Measurements from ENCODE around the gene RARG. TPM values are rescaled to one million over a fixed set of nuclear protein-coding genes. Genes with fewer than 3 reads are reported as not detected.
A peak's percentile ranks its signal among the peaks of the same experiment; 100 is the strongest.

The RARG gene
- total RNA-seq, 1 donor from 2014 or later, result 0.27 TPM

- TF ChIP-seq, protein P1, sequence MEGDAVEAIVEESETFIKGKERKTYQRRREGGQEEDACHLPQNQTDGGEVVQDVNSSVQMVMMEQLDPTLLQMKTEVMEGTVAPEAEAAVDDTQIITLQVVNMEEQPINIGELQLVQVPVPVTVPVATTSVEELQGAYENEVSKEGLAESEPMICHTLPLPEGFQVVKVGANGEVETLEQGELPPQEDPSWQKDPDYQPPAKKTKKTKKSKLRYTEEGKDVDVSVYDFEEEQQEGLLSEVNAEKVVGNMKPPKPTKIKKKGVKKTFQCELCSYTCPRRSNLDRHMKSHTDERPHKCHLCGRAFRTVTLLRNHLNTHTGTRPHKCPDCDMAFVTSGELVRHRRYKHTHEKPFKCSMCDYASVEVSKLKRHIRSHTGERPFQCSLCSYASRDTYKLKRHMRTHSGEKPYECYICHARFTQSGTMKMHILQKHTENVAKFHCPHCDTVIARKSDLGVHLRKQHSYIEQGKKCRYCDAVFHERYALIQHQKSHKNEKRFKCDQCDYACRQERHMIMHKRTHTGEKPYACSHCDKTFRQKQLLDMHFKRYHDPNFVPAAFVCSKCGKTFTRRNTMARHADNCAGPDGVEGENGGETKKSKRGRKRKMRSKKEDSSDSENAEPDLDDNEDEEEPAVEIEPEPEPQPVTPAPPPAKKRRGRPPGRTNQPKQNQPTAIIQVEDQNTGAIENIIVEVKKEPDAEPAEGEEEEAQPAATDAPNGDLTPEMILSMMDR (IDR thresholded peaks at IDR 0.05; ENCODE audit: partially characterized antibody, unreplicated experiment), result no peak
- no peaks in the 10 kb centered on the region for H3K9me3 Mint-ChIP-seq (ENCODE audit: unreplicated experiment)
- H3K4me3 Mint-ChIP-seq (ENCODE audit: unreplicated experiment), result peak overlapping the region; percentile 0
- H3K36me3 Mint-ChIP-seq (ENCODE audit: unreplicated experiment), result peaks cover 5% of the 10 kb centered on the region
- H3K27ac Mint-ChIP-seq (ENCODE audit: unreplicated experiment), result no peak overlapping the region
- no peaks in the 10 kb centered on the region for H3K4me1 Mint-ChIP-seq (ENCODE audit: low read depth, unreplicated experiment)
- H3K27me3 Mint-ChIP-seq (ENCODE audit: unreplicated experiment), result peaks cover 6% of the 10 kb centered on the region
- DNase-seq, result no peak
Measured at GRCh38 chr12:53239643-53240258, 7.7 kb upstream of the RARG start.

DNA sequence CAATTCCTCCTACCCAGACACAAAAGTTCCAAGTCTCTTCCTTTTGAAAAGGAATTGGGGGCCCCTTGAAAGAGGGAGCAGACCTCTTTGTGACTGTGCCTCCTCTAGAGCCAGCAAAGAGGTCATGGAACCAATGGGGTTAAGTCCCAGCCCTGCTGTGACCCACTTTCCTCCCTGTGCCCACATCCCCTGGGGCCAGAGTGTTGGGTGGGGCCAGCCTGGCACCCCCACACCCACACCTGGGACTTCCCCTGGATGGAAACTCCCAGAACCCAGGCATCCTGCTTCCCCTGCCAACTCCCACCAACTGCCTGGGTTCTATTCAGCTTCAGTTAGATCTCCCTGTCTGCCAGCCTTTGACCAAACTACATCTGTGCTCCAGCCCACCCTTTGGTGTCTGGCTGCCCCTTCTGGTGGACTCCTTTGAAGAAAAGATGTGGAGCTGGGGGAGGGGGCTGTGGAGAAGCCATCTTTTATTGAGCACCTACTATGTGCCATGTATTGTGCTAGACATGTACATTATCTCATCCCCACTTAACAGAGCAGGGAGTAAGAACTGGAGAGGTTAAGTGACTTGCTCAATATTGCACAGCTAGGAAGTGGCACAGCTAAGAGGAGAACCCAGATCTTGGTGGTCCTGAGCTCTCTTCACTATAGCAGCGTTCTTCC is 4.6 kb upstream of the RARG start:
- Mint-ChIP-seq H3K4me3 (ENCODE audit: unreplicated experiment) (no peak overlapping the region), H3K9me3 (ENCODE audit: unreplicated experiment) (no peaks in the 10 kb centered on the region), H3K27me3 (ENCODE audit: unreplicated experiment) (peaks cover 7% of the 10 kb centered on the region), H3K4me1 (ENCODE audit: low read depth, unreplicated experiment) (peaks cover 20% of the 10 kb centered on the region), H3K27ac (ENCODE audit: unreplicated experiment) (no peak overlapping the region), H3K36me3 (ENCODE audit: unreplicated experiment) (no peaks in the 10 kb centered on the region)
- TF ChIP-seq, protein P1 (IDR thresholded peaks at IDR 0.05; ENCODE audit: partially characterized antibody, unreplicated experiment), result no peak
- no peak for DNase-seq

DNA sequence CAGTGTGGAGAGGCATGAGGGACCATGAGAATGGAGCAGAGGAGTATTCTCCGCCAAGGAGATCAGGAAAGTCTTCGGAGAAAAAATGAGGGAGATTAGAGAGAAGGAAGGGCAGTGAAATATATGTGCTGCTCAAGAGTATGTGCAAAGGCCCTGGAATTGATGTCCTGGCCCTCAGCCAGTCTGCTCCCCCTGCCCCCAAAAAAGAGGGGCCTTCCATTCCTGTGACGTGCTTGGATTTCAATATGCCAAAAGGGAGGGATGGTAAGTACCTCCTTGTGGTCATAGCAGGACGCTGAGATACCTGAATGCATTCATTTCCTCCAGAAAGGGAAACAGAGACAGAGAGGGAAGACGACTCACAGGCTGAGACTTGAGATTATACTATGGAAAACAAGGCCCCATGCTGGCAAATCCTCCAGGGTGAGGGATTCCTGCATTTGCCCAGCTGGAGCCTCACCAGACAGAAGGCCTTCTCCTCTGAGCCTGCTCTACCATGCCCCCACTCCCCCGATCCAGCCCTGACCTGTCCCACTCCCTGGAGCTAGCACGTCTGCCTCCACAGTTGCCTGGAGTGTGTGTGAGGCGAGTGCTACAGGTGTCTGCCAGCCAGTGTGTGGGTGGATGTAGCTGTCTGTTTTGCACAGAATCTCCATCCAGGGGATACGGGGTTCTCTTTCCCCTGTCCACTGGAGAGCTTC is 3.9 kb upstream of the RARG start:
- H3K9me3 Mint-ChIP-seq (ENCODE audit: unreplicated experiment), result no peaks in the 10 kb centered on the region
- H3K27me3 Mint-ChIP-seq (ENCODE audit: unreplicated experiment), result peaks cover 11% of the 10 kb centered on the region
- H3K27ac Mint-ChIP-seq (ENCODE audit: unreplicated experiment), result no peak overlapping the region
- no peak for DNase-seq
- TF ChIP-seq, protein P1 (IDR thresholded peaks at IDR 0.05; ENCODE audit: partially characterized antibody, unreplicated experiment), result no peak
- H3K4me3 Mint-ChIP-seq (ENCODE audit: unreplicated experiment), result no peak overlapping the region
- no peaks in the 10 kb centered on the region for H3K36me3 Mint-ChIP-seq (ENCODE audit: unreplicated experiment)
- peaks cover 20% of the 10 kb centered on the region for H3K4me1 Mint-ChIP-seq (ENCODE audit: low read depth, unreplicated experiment)

DNA sequence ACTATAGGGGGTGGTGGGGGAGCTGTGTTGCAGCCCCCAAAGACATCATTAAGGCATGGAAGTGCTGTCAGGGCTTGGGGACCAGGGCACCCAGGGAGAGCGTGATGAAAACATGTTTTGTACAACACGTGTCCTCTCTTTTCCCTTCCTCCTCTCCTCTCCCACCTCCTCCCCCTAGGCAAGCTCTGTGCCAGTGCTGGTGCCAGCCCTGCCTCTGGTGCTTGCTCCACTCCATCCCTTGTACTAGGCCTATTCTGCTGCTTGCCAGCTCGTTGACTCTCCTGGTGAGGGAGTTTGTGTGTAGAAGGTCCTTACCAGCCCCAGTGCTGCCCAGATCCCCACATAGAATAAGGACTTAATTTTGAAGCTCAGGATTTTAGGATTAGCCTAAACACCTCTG is 3.2 kb upstream of the RARG start:
- TF ChIP-seq, protein P1 (IDR thresholded peaks at IDR 0.05; ENCODE audit: partially characterized antibody, unreplicated experiment), result no peak
- no peak overlapping the region for H3K4me3 Mint-ChIP-seq (ENCODE audit: unreplicated experiment)
- no peak overlapping the region for H3K27ac Mint-ChIP-seq (ENCODE audit: unreplicated experiment)
- no peaks in the 10 kb centered on the region for H3K9me3 Mint-ChIP-seq (ENCODE audit: unreplicated experiment)
- peaks cover 20% of the 10 kb centered on the region for H3K4me1 Mint-ChIP-seq (ENCODE audit: low read depth, unreplicated experiment)
- H3K36me3 Mint-ChIP-seq (ENCODE audit: unreplicated experiment), result no peaks in the 10 kb centered on the region
- DNase-seq, result no peak
- peaks cover 12% of the 10 kb centered on the region for H3K27me3 Mint-ChIP-seq (ENCODE audit: unreplicated experiment)

All from glutamatergic neuron (in vitro differentiated cells).